Endodermal cell (in vitro differentiated cells): ENCODE results near the gene IQCH. TPM values are rescaled to one million over a fixed set of nuclear protein-coding genes. Genes with fewer than 3 reads are reported as not detected.

ENCODE experiments used
- DNase-seq: peaks from one replicate; pipeline ENCODE4 v3.0.0-alpha.2; 2017
- H3K27ac ChIP-seq: 2 replicates; pipeline ENCODE4 v1.5.1; 2013; ENCODE audit warnings: mild to moderate bottlenecking, low read depth, low read length, moderate library complexity
- H3K27me3 ChIP-seq: 2 replicates; pipeline ENCODE4 v1.6.1; 2013; ENCODE audit warnings: mild to moderate bottlenecking, low read length, moderate library complexity; ENCODE audit not compliant: insufficient read depth, control insufficient read depth, poor library complexity, severe bottlenecking
- H3K36me3 ChIP-seq: 2 replicates; pipeline ENCODE4 v1.7.0; 2013; ENCODE audit warnings: mild to moderate bottlenecking, low read length, moderate library complexity; ENCODE audit not compliant: control insufficient read depth, insufficient read depth
- H3K4me1 ChIP-seq: one replicate; pipeline ENCODE4 v1.7.0; 2013; ENCODE audit warnings: low read length; ENCODE audit not compliant: control insufficient read depth, insufficient read depth
- H3K4me3 ChIP-seq: 2 replicates; pipeline ENCODE4 v1.5.1; 2013; ENCODE audit warnings: mild to moderate bottlenecking, low read length, moderate library complexity
- H3K9ac ChIP-seq: 2 replicates; pipeline ENCODE4 v1.6.1; 2013; ENCODE audit warnings: mild to moderate bottlenecking, low read length, moderate library complexity; ENCODE audit not compliant: poor library complexity, severe bottlenecking; ENCODE audit errors: extremely low read depth
- H3K9me3 ChIP-seq: 2 replicates; pipeline ENCODE4 v1.6.1; 2013; ENCODE audit warnings: mild to moderate bottlenecking, low read length, moderate library complexity; ENCODE audit not compliant: control insufficient read depth
- H3K27ac Mint-ChIP-seq: 2 replicates; pipeline ENCODE4 v1.8.0; 2020; ENCODE audit warnings: mixed read lengths
- H3K27me3 Mint-ChIP-seq: 2 replicates; pipeline ENCODE4 v1.8.0; 2021; ENCODE audit warnings: mild to moderate bottlenecking, mixed read lengths; ENCODE audit not compliant: insufficient read depth
- H3K36me3 Mint-ChIP-seq: 2 replicates; pipeline ENCODE4 v1.8.0; 2020; ENCODE audit warnings: low read depth, mixed read lengths
- H3K4me1 Mint-ChIP-seq: 2 replicates; pipeline ENCODE4 v1.8.0; 2020; ENCODE audit warnings: mixed read lengths
- H3K4me3 Mint-ChIP-seq: 2 replicates; pipeline ENCODE4 v1.8.0; 2020; ENCODE audit warnings: mild to moderate bottlenecking, moderate library complexity, mixed read lengths
- H3K9me3 Mint-ChIP-seq: 2 replicates; pipeline ENCODE4 v1.8.0; 2020; ENCODE audit warnings: mild to moderate bottlenecking, mixed read lengths
- CTCF ChIP-seq: fragments of 200-600 bp; sonication (generic); conservative IDR thresholded peaks from 2 replicates; pipeline ENCODE4 v1.5.0; 2021; ENCODE audit warnings: antibody characterized with exemption, mild to moderate bottlenecking
- WGBS, 2 experiments: methylation state at CpG; one replicate each; pipeline versions ENCODE4 v1.1.5 to v1.1.7; 2013; ENCODE audit warnings: missing lambda C conversion rate in 2 of 2, mixed read lengths in 1 of 2; ENCODE audit not compliant: insufficient coverage in 1 of 2, insufficient read length in 1 of 2; 5-methylcytosine and 5-hydroxymethylcytosine counted together
- total RNA-seq, 2 donors: library from RNA; stranded (reverse); fragmentation: NEBNext Ultra II Directional in 1 of 2; extraction: Animal tissue kit (Norgen Biotek cat#: 25700) in 1 of 2; gene quantifications; 2 replicates in 1 of 2; 3 replicates in 1 of 2; pipeline ENCODE4 v1.2.1, GENCODE V29; 2021

The IQCH gene
- total RNA-seq, 2 donors from 2014 or later = 6.2 to 12.8 TPM

- Mint-ChIP-seq H3K36me3 (peaks cover 6% of the 10 kb centered on the region), H3K9me3 (peaks cover 3% of the 10 kb centered on the region), H3K4me3 (peak overlapping the region; percentile 76), H3K27ac (no peak overlapping the region), H3K27me3 (no peaks in the 10 kb centered on the region), H3K4me1 (peaks cover 18% of the 10 kb centered on the region)
- Histone ChIP-seq H3K9me3 (no peaks in the 10 kb centered on the region), H3K4me1 (peaks cover 5% of the 10 kb centered on the region), H3K36me3 (peaks cover 2% of the 10 kb centered on the region), H3K27me3 (no peaks in the 10 kb centered on the region), H3K27ac (peak overlapping the region; percentile 66), H3K9ac (peak overlapping the region; percentile 67), H3K4me3 (peak overlapping the region; percentile 90)
- 22 to 33% methylated on average over 17 to 23 of the region's 23 CpGs for WGBS, 2 experiments
- no peak for DNase-seq
- no peak for TF ChIP-seq CTCF
Measured at GRCh38 chr15:67521783-67522568, 267.4 kb downstream of the IQCH start.

- Mint-ChIP-seq H3K27ac (no peak overlapping the region), H3K27me3 (no peaks in the 10 kb centered on the region), H3K4me1 (peaks cover 18% of the 10 kb centered on the region), H3K4me3 (peak overlapping the region; percentile 76), H3K9me3 (peaks cover 3% of the 10 kb centered on the region), H3K36me3 (peaks cover 4% of the 10 kb centered on the region)
- TF ChIP-seq CTCF = no peak
- Histone ChIP-seq H3K27ac (no peak overlapping the region), H3K9ac (no peak overlapping the region), H3K27me3 (peaks cover 4% of the 10 kb centered on the region), H3K9me3 (no peaks in the 10 kb centered on the region), H3K36me3 (peaks cover 3% of the 10 kb centered on the region), H3K4me1 (peaks cover 5% of the 10 kb centered on the region), H3K4me3 (peak overlapping the region; percentile 90)
- DNase-seq = no peak
- WGBS, 2 experiments = 60% methylated on average over 1 of the region's 1 CpG; no CpG with 5 or more reads in 1 of the 2 experiments
Measured at GRCh38 chr15:67523330-67523729, 268.7 kb downstream of the IQCH start.

GRCh38 chr15:67524235-67524634 is 269.6 kb downstream of the IQCH start:
- H3K27me3 ChIP-seq = peaks cover 4% of the 10 kb centered on the region
- H3K4me1 ChIP-seq = peaks cover 5% of the 10 kb centered on the region
- H3K4me3 ChIP-seq = no peak overlapping the region
- H3K4me1 Mint-ChIP-seq = peaks cover 18% of the 10 kb centered on the region
- no peak overlapping the region for H3K4me3 Mint-ChIP-seq
- H3K27me3 Mint-ChIP-seq = no peaks in the 10 kb centered on the region
- no peaks in the 10 kb centered on the region for H3K36me3 Mint-ChIP-seq
- H3K36me3 ChIP-seq = peaks cover 3% of the 10 kb centered on the region
- no peaks in the 10 kb centered on the region for H3K9me3 Mint-ChIP-seq
- DNase-seq = no peak
- H3K9ac ChIP-seq = no peak overlapping the region
- H3K27ac ChIP-seq = no peak overlapping the region
- H3K27ac Mint-ChIP-seq = no peak overlapping the region
- no peak for TF ChIP-seq CTCF
- no peaks in the 10 kb centered on the region for H3K9me3 ChIP-seq
